Fibroblast of villous mesenchyme (primary cell): Measurements from ENCODE around the gene KRTAP5-1. TPM values are rescaled to one million over a fixed set of nuclear protein-coding genes. Genes with fewer than 3 reads are reported as not detected.
"Not testable (repeated sequence)": the region's sequence is repeated elsewhere in the genome, so short reads cannot be mapped to it uniquely, and the experiment has no call there.

ENCODE experiments used
- DNase-seq: peaks from one replicate; pipeline ENCODE4 v3.0.0-alpha.2; 2010; ENCODE audit warnings: low read depth
- H3K4me3 ChIP-seq: 2 replicates; pipeline ENCODE4 v1.5.1; 2011; ENCODE audit warnings: low read depth, mild to moderate bottlenecking, low read length
- total RNA-seq: library from RNA; depleted of rRNA; stranded (reverse); fragments of >200 nt; gene quantifications from 2 replicates; pipeline ENCODE4 v1.2.3, GENCODE V29; 2012
- TF ChIP-seq, protein P1 (sequence below): IDR thresholded peaks from 2 replicates; pipeline ENCODE4 v1.5.1; 2012; ENCODE audit warnings: low read depth, mild to moderate bottlenecking, low read length; ENCODE audit not compliant: insufficient read depth

Gene KRTAP5-1
- total RNA-seq, 1 donor, result not detected

DNA sequence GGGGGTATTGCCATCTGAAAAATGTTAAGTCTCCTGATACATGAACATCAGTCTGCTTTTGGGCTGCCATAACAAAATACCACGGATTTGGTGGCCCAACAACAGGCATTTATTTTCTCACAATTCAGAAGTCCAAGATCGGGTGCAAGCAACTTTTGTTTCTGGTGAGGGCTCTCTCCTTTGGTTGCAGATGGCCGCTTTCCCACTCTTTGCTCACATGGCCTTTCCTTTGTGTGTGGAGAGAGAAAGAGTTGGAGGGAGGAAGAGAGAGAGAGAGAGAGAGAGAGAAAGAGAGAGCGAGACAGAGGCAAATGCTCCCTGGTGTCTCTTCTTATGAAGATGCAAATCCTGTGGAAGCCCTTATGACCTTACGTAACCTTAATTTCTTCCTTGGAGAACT, 15.5 kb upstream of the KRTAP5-1 start:
- DNase-seq, result no peak
- H3K4me3 ChIP-seq, result no peak overlapping the region
- TF ChIP-seq, protein P1, sequence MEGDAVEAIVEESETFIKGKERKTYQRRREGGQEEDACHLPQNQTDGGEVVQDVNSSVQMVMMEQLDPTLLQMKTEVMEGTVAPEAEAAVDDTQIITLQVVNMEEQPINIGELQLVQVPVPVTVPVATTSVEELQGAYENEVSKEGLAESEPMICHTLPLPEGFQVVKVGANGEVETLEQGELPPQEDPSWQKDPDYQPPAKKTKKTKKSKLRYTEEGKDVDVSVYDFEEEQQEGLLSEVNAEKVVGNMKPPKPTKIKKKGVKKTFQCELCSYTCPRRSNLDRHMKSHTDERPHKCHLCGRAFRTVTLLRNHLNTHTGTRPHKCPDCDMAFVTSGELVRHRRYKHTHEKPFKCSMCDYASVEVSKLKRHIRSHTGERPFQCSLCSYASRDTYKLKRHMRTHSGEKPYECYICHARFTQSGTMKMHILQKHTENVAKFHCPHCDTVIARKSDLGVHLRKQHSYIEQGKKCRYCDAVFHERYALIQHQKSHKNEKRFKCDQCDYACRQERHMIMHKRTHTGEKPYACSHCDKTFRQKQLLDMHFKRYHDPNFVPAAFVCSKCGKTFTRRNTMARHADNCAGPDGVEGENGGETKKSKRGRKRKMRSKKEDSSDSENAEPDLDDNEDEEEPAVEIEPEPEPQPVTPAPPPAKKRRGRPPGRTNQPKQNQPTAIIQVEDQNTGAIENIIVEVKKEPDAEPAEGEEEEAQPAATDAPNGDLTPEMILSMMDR, result no peak

DNA sequence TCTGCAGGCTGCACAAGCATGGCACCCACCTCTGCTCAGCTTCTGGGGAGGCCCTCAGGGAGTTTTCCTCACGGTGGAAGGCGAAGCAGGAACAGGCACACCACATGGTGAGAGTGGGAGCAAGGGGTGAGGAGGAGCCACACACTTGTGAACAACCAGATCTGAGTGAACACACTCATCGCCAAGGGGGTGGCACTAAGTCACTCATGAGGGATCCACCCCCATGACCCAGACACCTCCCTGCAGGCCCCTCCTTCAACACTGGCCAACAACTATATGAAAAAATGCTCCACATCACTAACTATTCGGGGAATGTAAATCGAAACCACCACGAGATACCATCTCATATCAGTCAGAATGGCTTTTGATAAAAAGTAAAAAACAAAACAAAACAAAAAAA, 13.7 kb upstream of the KRTAP5-1 start:
- TF ChIP-seq, protein P1, result no peak
- no peak overlapping the region for H3K4me3 ChIP-seq
- DNase-seq, result no peak

DNA sequence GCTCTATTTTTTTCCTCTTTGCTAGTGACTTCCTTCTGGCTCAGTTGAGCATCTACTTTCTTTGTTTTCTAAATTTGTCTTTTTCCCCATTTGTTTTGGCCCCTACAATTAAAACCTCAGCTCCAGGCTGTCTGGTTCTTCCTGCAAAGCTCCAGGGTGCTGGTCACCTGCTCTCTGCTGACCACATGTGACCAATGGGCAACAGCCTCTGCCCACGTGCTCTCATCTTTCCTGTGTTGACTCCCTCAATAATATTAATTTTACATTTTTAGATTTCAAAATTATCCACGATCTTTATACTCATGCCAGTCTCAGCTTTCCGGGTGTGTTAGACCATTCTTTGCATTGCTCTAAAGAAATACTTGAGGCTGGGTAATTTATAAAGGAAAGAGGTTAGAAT, 13.3 kb upstream of the KRTAP5-1 start:
- H3K4me3 ChIP-seq, DNase-seq: not testable (repeated sequence)

DNA sequence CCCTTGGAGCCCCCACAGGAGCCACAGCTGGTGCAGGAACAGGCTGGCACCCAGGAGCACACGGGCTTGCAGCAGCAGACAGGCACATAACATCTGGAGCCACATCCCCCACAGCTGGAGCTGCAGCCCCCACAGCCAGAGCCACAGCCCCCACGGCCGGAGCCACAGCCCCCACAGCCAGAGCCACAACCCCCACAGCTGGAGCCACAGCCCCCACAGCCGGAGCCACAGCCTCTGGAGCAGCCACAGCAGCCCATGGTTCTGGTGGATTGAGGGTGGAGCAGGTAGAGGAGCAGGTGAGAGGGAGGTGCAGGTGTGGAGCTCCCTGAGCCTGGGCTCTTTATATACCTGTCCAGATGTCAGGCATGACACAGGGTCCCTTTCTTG, 12.9 kb upstream of the KRTAP5-1 start, which contains the start of gene KRTAP5-2:
TSS of gene KRTAP5-2 (minus strand) at position 301 of the 387 bp plus-strand sequence. CDS start at position 257, 44 bp downstream.
- H3K4me3 ChIP-seq, result no peak within 1 kb of the TSS
- no peak for DNase-seq
- TF ChIP-seq, protein P1, result no peak

DNA sequence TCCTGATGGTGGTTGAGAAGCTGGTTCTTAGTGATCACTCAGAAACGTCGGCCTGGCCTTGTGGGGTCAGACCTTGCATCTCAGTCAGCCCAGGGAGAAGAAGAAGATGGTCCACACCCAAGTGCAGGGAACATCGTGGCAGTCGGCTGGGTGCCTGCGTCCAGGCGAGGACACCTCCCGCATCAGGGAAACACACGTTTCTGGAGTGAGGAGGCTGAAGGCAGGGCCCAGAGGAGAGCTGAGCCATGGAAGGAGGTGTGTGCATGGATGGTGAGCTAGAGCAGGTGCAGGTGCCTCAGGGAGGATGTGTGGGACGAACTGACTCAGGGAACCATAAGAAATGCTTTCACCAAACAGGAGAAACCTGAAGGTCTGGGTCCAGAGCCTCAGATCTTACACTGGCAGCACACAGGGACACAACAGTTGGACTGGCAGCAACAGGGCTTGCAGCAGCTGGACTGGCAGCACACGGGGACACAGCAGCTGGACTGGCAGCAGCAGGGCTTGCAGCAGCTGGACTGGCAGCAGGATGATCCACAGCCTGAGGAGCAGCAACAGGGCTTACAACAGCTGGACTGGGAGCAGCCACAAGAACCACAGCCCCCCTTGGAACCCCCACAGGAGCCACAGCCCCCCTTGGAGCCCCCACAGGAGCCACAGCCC, 12.4 kb upstream of the KRTAP5-1 start:
- DNase-seq, result no peak
- no peak overlapping the region for H3K4me3 ChIP-seq
- TF ChIP-seq, protein P1, result no peak

DNA sequence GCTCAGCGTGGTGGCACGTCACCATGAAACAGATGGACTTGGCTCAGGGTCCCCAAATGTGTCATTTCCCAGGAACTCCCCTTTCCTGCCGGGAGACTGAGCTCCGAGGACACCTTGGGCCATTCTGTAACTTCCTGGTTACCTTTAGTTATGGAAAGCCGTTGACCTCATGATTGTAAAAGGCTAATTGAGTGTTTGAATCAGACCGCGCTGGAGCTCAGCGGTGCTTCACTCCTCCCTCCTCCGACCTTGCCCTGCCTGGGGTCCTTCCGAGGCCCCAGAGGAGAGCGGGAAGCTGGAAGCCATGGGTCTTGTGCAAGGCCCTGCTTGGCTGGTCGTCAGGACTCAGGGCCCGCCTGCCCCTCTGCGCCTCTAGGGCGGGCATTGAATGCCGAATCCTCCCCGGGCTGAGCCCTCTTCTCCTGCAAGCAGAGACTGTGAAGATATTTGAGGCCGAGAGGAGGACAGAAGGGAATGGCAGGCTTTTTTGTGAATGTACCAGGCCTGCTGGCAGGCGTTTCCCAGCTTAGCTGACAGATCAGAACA, 11.6 kb upstream of the KRTAP5-1 start:
- DNase-seq, H3K4me3 ChIP-seq: not testable (repeated sequence)

DNA sequence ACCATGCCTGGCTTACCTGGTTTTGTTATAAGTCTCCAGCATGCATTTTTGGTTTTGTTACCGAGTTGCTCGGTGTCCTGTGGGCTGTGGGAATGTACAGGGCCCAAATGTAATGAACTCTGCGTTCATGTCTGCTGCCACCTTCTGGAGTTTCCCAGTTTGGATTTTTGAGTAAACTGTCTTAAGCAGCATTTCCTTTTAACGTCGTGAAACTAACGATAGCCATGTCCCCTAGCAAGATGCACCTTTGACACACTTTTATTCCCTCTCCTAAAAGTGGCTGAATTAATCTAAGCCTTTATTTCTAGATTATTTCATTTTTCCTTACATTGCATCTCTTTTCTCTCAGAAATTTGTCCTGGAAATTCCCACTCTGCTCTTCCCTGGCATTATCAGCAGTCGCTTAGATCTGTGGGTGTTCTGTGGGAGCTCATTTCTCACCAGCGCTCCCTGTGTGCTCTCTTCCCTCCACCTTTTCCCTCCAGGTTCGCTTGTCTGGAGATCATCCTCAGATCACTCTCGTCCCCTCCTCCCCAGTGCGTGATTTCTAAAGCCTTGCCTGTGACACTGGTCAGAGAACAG, 11.0 kb upstream of the KRTAP5-1 start:
- DNase-seq, result not testable (repeated sequence)

DNA sequence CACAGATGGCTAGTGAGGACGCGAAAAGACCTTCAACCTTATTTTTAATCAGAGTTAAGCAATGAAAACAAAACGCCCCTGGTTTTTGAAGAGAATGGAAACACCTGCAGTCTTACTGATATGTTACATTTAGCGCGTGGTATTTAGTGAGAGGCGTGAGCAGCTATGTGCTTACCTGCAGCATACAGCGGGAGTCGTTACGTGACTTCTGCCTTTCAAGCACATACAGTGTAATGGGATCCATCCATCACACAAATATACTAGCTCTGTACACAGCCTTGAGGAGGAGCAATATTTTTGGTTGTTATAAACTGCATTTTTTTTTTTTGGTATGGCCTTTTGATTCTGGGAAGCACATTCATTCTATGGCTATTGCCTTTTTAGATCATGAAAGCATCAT, 7.5 kb upstream of the KRTAP5-1 start:
- DNase-seq, result no peak
- TF ChIP-seq, protein P1, result no peak
- H3K4me3 ChIP-seq, result no peak overlapping the region

More for the DNA sequence above, 11.0 kb upstream of the KRTAP5-1 start:
- not testable (repeated sequence) for H3K4me3 ChIP-seq
